HG03095 (cell line): Measurements from ENCODE around the gene SP8.

Source experiments
- ATAC-seq: cut with Tn5 transposase; IDR thresholded peaks from one replicate; pipeline ENCODE4 v1.9.1; 2021; ENCODE audit warnings: moderate library complexity; ENCODE audit not compliant: unreplicated experiment

SP8 gene

GRCh38 chr7:20795361-20795760, 8.7 kb upstream of the SP8 start:
- no peak for ATAC-seq

DNA sequence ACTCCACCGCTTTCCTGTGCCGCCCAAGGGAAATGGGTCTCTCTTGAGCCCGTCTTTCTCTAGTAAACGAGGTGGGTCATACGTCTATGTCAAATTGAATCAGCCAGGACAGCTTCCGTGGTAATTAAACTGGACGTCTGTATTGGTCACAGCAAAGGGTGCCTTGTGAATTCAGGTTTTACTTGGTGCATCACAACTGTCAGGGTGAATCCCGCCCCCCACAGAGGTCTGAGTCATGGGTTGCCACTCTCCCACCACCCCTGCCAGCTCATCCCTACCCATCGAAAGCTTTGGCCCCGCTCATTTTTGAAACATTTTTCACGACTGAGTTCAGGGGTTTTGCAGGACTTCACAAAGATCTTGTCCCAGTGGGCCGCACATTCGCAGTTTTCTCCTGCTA, 8.0 kb upstream of the SP8 start:
- no peak for ATAC-seq

GRCh38 chr7:20793694-20794394, 7.2 kb upstream of the SP8 start:
- ATAC-seq = no peak

GRCh38 chr7:20793248-20793647, 6.6 kb upstream of the SP8 start:
- no peak for ATAC-seq

DNA sequence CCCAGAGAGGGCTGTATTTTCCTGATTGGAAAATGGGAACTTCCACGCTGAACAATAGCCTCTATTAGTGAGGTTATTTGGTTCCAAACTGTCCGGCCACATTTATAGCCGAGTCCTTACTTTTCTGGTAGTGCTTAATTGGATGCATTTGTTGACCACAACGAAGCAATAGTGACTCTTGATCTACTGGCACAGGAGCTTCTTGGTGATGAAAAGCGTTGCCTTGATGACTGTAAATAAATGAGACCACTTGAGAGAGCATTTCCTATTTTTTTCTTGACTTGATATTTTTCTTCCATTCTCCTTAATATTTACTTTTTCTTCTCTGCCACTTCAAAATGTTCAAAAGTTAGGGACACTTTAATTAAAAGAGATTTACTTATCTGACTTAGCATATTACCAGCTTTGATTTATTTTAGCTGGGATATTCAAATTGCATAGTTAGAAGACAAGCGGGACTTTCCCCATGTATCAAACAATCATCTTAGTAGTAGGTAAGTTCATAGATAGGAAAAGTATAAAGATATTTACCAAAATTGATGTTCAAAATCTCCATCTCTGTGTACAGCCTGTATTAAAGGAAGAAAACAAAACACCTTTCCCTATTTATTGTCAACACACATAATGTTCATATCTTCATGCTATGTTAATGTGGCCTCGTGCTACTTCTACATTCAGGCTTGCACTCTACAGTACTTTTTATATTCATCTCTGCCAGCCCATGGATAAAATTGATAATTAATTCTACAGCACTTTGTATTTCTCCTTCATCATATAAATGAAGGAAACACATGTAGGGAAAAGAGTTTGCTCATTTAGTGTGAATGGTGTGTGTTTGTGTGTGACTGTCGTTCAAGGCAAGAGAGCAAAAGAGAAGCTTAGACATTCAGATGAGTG, 5.1 kb upstream of the SP8 start:
- no peak for ATAC-seq

- ATAC-seq = no peak
These were observed 3.7 kb upstream of the SP8 start for GRCh38 chr7:20790375-20790774.

DNA sequence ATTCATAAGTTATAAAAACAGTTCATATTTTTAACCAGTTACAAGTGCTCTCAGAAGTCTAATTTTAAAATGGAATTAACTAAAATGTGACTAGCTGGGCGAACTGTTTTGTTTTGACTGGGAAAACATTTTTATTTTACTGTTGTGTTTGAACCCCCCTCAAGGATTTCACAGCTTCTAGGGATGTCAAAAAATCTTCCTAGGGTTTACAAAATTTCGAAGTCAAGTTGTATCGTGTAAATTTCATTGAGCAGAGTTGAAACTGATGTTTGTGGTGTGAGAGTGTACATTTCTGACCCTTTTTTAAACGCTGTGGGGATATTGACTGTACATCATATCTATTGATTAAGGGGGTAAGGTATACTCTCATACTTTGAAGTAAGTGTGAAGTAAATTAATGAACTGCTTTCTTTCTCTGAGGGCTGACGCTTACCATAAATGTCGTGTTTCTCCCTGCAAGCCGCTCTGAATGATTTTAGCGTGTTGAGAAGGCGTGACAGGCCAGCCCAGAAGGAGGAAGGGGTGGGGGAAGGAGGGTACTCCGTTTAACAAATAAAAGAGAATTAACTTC, 1.8 kb upstream of the SP8 start:
- ATAC-seq = no peak

- no peak for ATAC-seq
These were observed 1.2 kb upstream of the SP8 start for GRCh38 chr7:20787660-20788419.

DNA sequence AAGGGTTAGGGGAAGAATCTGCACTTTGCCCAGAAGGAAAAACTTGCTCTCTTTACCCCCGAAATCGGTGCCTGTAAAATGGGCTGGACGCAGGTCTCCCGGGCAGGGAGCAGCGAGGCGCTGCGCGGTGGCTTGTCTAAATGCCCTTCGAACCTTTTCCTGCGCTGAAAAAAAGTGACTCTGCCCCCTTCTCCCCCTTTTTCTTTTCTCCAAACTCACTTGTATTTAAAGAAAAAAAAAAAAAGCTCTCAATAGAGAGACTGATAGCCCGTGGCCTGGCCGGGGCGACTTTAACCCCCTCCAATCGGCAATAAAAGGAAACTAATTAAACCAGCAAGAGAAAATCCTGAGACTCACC, 286 bp downstream of the SP8 start:
- ATAC-seq = no peak

DNA sequence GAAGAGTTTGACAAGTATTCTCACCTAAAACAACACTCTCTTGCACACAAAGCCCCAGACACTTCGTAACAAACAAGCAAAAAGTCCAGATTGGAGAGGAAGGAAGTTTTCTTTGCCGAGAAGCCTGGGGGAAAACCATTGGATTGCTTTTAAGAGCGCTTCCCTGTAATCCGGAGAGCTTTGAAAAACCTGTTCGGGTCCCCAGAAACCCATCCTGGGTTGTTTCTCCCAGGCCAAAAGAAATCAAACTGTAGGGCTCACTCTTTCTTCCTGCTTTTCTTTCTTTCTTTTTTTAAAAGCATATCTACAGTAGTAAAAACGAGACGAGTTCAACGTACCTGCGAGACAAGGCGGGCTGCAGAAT, 655 bp downstream of the SP8 start:
- no peak for ATAC-seq

DNA sequence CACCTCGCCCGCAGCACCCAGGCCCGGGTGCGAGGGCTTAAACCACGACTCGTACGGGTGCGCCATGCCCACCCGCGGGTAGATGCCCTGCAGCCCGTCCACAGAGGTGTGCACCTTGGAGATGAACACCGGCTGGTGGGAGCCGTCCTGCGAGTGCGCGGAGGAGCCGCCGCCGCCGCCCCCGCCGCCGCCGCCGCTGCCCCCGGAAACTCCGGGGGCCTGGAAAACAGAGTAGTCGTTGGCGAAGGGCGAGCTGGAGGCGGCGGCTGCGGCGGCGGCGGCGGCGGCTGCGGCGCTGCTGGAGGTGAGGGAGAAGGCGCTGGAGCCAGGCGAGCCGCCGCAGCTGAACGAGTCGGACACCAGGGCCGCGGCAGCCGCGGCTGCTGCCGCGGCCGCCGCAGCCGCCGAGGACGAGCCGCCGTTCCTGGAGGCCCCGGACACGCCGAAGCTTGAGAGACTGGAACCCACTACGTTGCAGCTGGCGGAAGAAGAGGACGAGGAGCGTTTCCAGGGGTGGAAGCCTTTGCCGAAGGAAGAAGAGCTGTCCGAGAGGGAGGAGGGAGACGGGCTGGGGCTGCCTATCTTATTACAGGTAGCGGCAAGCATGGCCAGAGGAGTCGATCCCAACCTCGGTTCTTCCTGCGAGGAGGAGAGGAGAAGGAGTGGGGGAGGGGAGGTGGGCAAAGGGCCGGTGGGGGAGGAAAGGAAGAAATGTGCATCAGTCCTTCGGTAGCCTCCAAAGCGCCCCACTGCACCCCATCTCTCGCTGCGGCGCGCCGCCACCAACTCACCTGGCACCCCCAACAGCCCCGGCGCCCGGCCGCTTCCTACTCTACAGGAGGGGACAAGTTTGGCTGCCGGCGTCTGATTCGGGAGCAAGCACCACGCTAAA, 1.3 kb downstream of the SP8 start:
- no peak for ATAC-seq

GRCh38 chr7:20784388-20785156, 2.1 kb downstream of the SP8 start:
- no peak for ATAC-seq

- ATAC-seq = no peak
These were observed 2.8 kb downstream of the SP8 start for GRCh38 chr7:20783700-20784387.

GRCh38 chr7:20783125-20783699, 3.5 kb downstream of the SP8 start:
- ATAC-seq = no peak

DNA sequence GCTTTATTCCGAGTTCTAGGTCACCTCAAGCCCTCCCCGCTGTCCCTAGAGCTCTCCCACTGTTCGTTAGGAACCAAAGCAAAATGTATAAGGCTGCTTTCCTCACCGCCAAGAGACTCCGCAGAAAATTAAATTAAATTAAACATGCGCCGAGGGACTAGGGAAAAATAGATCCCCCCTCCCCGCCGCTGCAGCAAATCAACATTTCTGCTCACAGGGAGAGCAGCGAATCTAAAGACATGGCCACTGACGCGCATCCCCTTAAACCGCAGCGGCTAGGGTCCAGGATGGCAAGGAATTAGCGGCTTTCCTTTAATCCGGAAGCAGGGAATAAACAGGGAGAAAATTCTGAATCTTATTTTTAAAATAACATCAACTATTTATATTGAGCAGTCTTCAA, 7.6 kb downstream of the SP8 start:
- no peak for ATAC-seq

DNA sequence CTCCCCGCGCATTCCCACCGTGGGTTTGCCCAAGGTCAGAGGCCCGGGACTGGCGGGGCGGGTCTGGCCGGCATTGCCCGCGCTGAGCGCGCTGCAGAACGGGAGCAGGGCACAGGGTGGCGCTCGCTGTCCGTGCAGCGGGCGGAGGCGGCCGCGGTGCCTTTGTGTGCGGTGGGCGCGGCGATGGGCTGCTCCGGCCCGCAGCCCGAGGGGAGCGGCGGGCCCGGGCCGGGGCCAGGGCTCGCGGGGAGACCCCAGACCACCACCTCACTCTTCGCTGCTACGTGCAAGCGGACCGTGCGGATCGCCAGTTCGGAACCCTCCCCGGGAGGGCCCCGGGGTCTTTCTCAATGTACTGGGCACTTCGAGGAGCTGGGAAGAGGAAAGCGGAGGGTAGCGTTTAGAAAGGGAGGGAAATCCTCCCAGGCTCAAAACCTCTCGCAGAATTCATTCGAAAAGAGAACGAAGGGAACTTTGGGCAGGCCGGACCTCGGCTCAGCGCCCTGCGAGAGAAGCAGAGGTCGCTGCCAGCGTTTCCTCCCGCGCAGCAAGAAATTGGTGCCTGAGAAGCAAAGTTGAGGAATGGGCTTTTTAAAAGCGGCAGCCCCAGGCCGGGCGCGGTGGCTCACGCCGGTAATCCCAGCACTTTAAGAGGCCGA, 8.5 kb downstream of the SP8 start:
- peak; percentile 85 for ATAC-seq

- ATAC-seq = peak; percentile 27
These were observed 9.2 kb downstream of the SP8 start for GRCh38 chr7:20777377-20778062.

DNA sequence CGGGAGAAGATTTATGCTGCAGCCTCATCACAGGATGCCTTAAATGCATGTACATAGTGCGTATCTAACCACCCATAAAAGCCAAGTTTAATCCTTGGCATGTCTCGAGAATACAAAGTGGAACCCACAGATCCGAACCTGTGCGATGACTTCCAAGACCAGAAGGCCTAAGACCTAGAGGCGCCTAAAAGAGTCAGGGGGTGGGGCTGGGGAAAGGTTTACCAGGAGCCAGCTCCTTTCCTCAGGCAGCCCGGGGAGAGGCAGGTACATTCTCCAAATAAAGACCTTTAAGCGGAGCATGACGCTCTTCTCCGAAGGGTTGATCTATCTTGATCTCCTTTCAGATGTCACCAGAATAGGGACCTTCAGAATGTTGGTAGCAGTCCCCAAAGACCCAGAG, 9.7 kb downstream of the SP8 start:
- no peak for ATAC-seq
